ENCODE measurements around the gene ITIH4. TPM values are rescaled to one million over a fixed set of nuclear protein-coding genes. Genes with fewer than 3 reads are reported as not detected.

The ITIH4 gene
- polyA plus RNA-seq, 1 of the 3 experiments (the other 2 are of a cell fraction), result 2.0 TPM

- ChIA-PET POLR2A (no interaction called here), CTCF (interaction anchor here (0.7 kb wide), 1 partner anchor 35 kb away, joined by 3 read pairs; no protein-coding TSS in a partner anchor)
- no peak overlapping the region for H3K4me3 ChIP-seq (ENCODE audit: low read depth in 2 of 2, low read length in 1 of 2)
- TF ChIP-seq SIN3A (IDR thresholded peaks at IDR 0.05; ENCODE audit: borderline replicate concordance, low read depth, low read length) (no peak), CTCF (IDR thresholded peaks at IDR 0.05) (no peak), TCF12 (IDR thresholded peaks at IDR 0.05) (no peak), PBX3 (IDR thresholded peaks at IDR 0.05) (no peak), MXI1 (IDR thresholded peaks at IDR 0.05; ENCODE audit: low read depth, low read length) (no peak)
- H3K9me3 ChIP-seq, result no peaks in the 10 kb centered on the region
- H3F3A ChIP-seq (replicated peaks; ENCODE audit: insufficient read depth), result no peaks in the 10 kb centered on the region
- H3K79me2 ChIP-seq (ENCODE audit: insufficient read depth), result no peaks in the 10 kb centered on the region
- H3K4me2 ChIP-seq, result no peak overlapping the region
- no peak overlapping the region for H3K27ac ChIP-seq (ENCODE audit: low read depth in 2 of 2, low read length in 1 of 2)
- DNase-seq, result no peak
- 69% methylated on average over 3 of the region's 3 CpGs for WGBS (ENCODE audit: low lambda C conversion rate)
- no peak overlapping the region for H2AFZ ChIP-seq (ENCODE audit: low read depth)
- H3K9me2 ChIP-seq, result no peaks in the 10 kb centered on the region
- peaks cover 4 to 21% of the 10 kb centered on the region in 2 experiments; a peak in 1 of 4 replicates for H3K4me1 ChIP-seq (ENCODE audit: control insufficient read depth in 1 of 2, insufficient read depth in 2 of 2, low read depth in 1 of 2, low read length in 1 of 2)
- no peak overlapping the region for H3K9ac ChIP-seq
- 0 out of 2 replicates have a peak, but pooled peaks cover 6% of the 10 kb centered on the region for H4K20me1 ChIP-seq (ENCODE audit: insufficient read depth)
- H3K27me3 ChIP-seq (ENCODE audit: insufficient read depth), result no peaks in the 10 kb centered on the region
- H3K36me3 ChIP-seq (replicated peaks in 1 of 2; ENCODE audit: control insufficient read depth in 1 of 2, insufficient read depth in 2 of 2, low read length in 1 of 2), result no peaks in the 10 kb centered on the region
These were observed 990 bp downstream of the ITIH4 start for GRCh38 chr3:52829482-52829881.

DNA sequence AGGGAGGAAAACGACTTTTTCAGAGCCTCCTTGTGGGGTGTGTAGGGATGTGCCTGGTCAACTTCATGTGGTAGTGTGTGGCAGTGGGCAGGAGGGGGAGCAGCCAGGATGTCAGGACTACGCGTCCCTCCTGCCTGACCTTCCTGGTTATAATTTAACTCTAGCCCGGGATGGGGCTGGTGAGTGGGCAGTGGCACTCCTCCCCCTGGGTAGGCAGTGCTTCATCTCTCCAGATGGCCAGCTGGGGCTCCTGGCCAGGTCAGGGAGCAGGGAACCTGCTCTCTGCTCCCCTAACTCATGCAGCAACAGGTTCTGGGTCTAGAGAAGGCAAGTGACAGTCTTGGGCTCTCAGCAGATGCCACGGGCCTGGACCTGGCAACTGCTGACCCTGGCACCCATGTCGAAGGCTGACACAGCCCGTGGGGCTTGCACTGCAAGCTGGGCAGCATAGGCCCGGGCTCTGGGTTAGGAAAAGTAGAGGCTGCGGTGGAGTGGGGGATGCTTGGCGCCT lies 2.6 kb downstream of the ITIH4 start:
- H2AFZ ChIP-seq (ENCODE audit: low read depth), result no peak overlapping the region
- 0 out of 2 replicates have a peak, but pooled peaks cover 6% of the 10 kb centered on the region for H4K20me1 ChIP-seq (ENCODE audit: insufficient read depth)
- no peaks in the 10 kb centered on the region for H3K9me3 ChIP-seq
- ChIA-PET POLR2A (no interaction called here), CTCF (interaction anchor here (0.9 kb wide), 1 partner anchor 18 kb away, joined by 3 read pairs; no protein-coding TSS in a partner anchor)
- H3K9me2 ChIP-seq, result no peaks in the 10 kb centered on the region
- H3F3A ChIP-seq (replicated peaks; ENCODE audit: insufficient read depth), result no peaks in the 10 kb centered on the region
- H3K79me2 ChIP-seq (ENCODE audit: insufficient read depth), result no peaks in the 10 kb centered on the region
- no peak overlapping the region for H3K4me3 ChIP-seq (ENCODE audit: low read depth in 2 of 2, low read length in 1 of 2)
- 70% methylated on average over 8 of the region's 10 CpGs for WGBS (ENCODE audit: low lambda C conversion rate)
- no peak overlapping the region for H3K27ac ChIP-seq (ENCODE audit: low read depth in 2 of 2, low read length in 1 of 2)
- no peak overlapping the region for H3K4me2 ChIP-seq
- H3K36me3 ChIP-seq (replicated peaks in 1 of 2; ENCODE audit: control insufficient read depth in 1 of 2, insufficient read depth in 2 of 2, low read length in 1 of 2), result no peaks in the 10 kb centered on the region
- no peak overlapping the region for H3K9ac ChIP-seq
- peaks cover 4 to 21% of the 10 kb centered on the region in 2 experiments; a peak in 1 of 4 replicates for H3K4me1 ChIP-seq (ENCODE audit: control insufficient read depth in 1 of 2, insufficient read depth in 2 of 2, low read depth in 1 of 2, low read length in 1 of 2)
- peak; percentile 53 for DNase-seq
- H3K27me3 ChIP-seq (ENCODE audit: insufficient read depth), result no peaks in the 10 kb centered on the region
- TF ChIP-seq MAX (IDR thresholded peaks at IDR 0.05; ENCODE audit: low read depth), result no peak

- Histone ChIP-seq H3K4me1 (ENCODE audit: control insufficient read depth in 1 of 2, insufficient read depth in 2 of 2, low read depth in 1 of 2, low read length in 1 of 2) (peaks cover 4 to 21% of the 10 kb centered on the region in 2 experiments; a peak in 1 of 4 replicates), H3K4me3 (ENCODE audit: low read depth in 2 of 2, low read length in 1 of 2) (no peak overlapping the region), H3K4me2 (no peak overlapping the region), H3K79me2 (ENCODE audit: insufficient read depth) (no peaks in the 10 kb centered on the region), H3K36me3 (replicated peaks in 1 of 2; ENCODE audit: control insufficient read depth in 1 of 2, insufficient read depth in 2 of 2, low read length in 1 of 2) (no peaks in the 10 kb centered on the region), H3K27ac (ENCODE audit: low read depth in 2 of 2, low read length in 1 of 2) (no peak overlapping the region), H4K20me1 (ENCODE audit: insufficient read depth) (0 out of 2 replicates have a peak, but pooled peaks cover 6% of the 10 kb centered on the region), H3K9ac (no peak overlapping the region), H2AFZ (ENCODE audit: low read depth) (no peak overlapping the region), H3K9me3 (no peaks in the 10 kb centered on the region), H3F3A (replicated peaks; ENCODE audit: insufficient read depth) (no peaks in the 10 kb centered on the region), H3K27me3 (ENCODE audit: insufficient read depth) (no peaks in the 10 kb centered on the region), H3K9me2 (no peaks in the 10 kb centered on the region)
- WGBS (ENCODE audit: low lambda C conversion rate), result 69% methylated on average over 9 of the region's 9 CpGs
- TF ChIP-seq CHD2 (IDR thresholded peaks at IDR 0.05; ENCODE audit: low read length, partially characterized antibody) (no peak), EZH2phosphoT487 (IDR thresholded peaks at IDR 0.05; ENCODE audit: borderline replicate concordance, low read depth) (no peak), TCF12 (IDR thresholded peaks at IDR 0.05) (no peak), MAX (IDR thresholded peaks at IDR 0.05; ENCODE audit: low read depth) (no peak), RCOR1 (IDR thresholded peaks at IDR 0.05; ENCODE audit: low read length) (no peak), RXRA (IDR thresholded peaks at IDR 0.05; ENCODE audit: borderline replicate concordance, low read depth) (no peak), PBX3 (IDR thresholded peaks at IDR 0.05) (no peak), FOXM1 (IDR thresholded peaks at IDR 0.05; ENCODE audit: low read depth) (no peak)
- ChIA-PET CTCF (interaction anchor here (0.6 kb wide), 1 partner anchor 160 kb away, joined by 3 read pairs; no protein-coding TSS in a partner anchor), POLR2A (no interaction called here)
- no peak for DNase-seq
These were observed 3.0 kb downstream of the ITIH4 start for GRCh38 chr3:52827441-52827840.

Data from SK-N-SH (cell line).